ENCODE measurements around the gene TTC23L.

TTC23L gene

DNA sequence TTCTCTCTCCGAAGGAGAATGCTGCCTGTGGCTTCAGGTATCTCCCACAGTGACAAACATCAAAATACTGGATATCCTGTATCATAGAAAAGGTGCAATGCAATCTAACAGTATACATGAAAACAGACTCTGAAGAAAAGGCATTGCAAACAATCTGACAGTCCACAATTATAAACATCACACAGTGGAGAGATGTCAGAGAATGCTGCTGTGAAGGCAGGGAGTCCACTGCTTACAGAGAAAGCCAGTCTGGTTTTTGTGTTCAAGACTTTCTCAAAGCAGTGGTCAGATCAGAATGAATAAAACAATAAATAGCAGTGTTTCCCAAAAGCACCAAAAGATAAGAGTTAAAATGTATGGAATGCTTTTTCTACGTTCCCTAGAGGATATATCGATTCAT is 28.7 kb downstream of the TTC23L start:
- H4K8ac ChIP-seq (ENCODE audit: low read depth, low read length) = no peak overlapping the region
- no peak overlapping the region for H4K91ac ChIP-seq (ENCODE audit: low read depth, low read length, poor library complexity)
- no peak overlapping the region for H2AFZ ChIP-seq (ENCODE audit: low read length)
- no peak overlapping the region for H3K4ac ChIP-seq (ENCODE audit: low read length)
- H2AK5ac ChIP-seq (ENCODE audit: low read depth, low read length) = no peak overlapping the region
- H3K36me3 ChIP-seq (replicated peaks in 1 of 2; ENCODE audit: control insufficient read depth in 2 of 2, insufficient read depth in 2 of 2, low read length in 2 of 2) = no peaks in the 10 kb centered on the region
- no peak overlapping the region for H3K4me3 ChIP-seq (ENCODE audit: low read length in 2 of 2)
- no peak overlapping the region for H3K23ac ChIP-seq (ENCODE audit: low read depth, low read length, poor library complexity)
- H3K9me3 ChIP-seq (replicated peaks in 1 of 2; ENCODE audit: control insufficient read depth in 2 of 2, insufficient read depth in 1 of 2, low read depth in 1 of 2, low read length in 2 of 2) = peaks cover 0 to 6% of the 10 kb centered on the region in 2 donors
- H3K27me3 ChIP-seq (ENCODE audit: control insufficient read depth in 3 of 3, insufficient read depth in 3 of 3, low read depth in 1 of 3, low read length in 3 of 3) = no peaks in the 10 kb centered on the region
- no peak overlapping the region for H3K14ac ChIP-seq (ENCODE audit: low read length)
- no peak overlapping the region for H2BK5ac ChIP-seq (ENCODE audit: low read length)
- DNase-seq (ENCODE audit: low spot score) = no peak
- H2BK120ac ChIP-seq (ENCODE audit: low read depth, low read length) = no peak overlapping the region
- H3K27ac ChIP-seq (replicated peaks; ENCODE audit: low read length) = no peak overlapping the region
- H3K79me1 ChIP-seq (ENCODE audit: low read depth, low read length) = no peaks in the 10 kb centered on the region
- H3K4me2 ChIP-seq (ENCODE audit: insufficient read depth, low read length, poor library complexity, severe bottlenecking) = no peak overlapping the region
- H2BK15ac ChIP-seq (ENCODE audit: low read length) = no peak overlapping the region
- H3K18ac ChIP-seq (ENCODE audit: low read length) = no peak overlapping the region
- no peak overlapping the region for H2BK12ac ChIP-seq (ENCODE audit: low read length)
- WGBS, 2 donors (ENCODE audit: extremely low coverage in 2 of 2, insufficient read length in 2 of 2, insufficient replicate concordance in 1 of 2) = no CpG with 5 or more reads among the region's 3 CpGs
- peaks cover 4 to 9% of the 10 kb centered on the region in 2 donors for H3K4me1 ChIP-seq (ENCODE audit: control insufficient read depth in 2 of 2, insufficient read depth in 1 of 2, low read depth in 1 of 2, low read length in 2 of 2)
- no peak overlapping the region for H3K9ac ChIP-seq (ENCODE audit: low read depth, low read length, poor library complexity)

DNA sequence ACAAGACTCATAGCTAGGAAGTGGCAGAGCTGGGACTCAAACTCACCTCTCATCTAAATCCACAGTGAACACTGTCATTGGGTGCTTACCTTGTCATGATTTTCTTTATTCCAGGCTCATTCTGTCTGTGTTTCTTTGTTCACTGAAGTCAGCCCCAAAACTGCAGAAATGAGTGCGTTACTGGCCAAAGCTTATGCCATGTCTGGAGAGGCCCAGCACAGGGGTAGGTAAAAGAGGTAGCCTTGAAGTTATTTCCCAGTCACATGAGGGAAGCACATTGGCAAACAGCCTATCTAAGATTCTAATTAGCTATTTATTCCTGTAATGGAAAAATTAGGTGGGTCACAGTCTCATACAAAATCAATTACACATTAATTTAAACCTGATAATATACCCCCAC is 29.8 kb downstream of the TTC23L start:
- Histone ChIP-seq H3K14ac (ENCODE audit: low read length) (no peak overlapping the region), H2AFZ (ENCODE audit: low read length) (no peak overlapping the region), H3K9ac (ENCODE audit: low read depth, low read length, poor library complexity) (no peak overlapping the region), H3K4me3 (ENCODE audit: low read length in 2 of 2) (no peak overlapping the region), H4K8ac (ENCODE audit: low read depth, low read length) (no peak overlapping the region), H3K27ac (replicated peaks; ENCODE audit: low read length) (no peak overlapping the region), H3K18ac (ENCODE audit: low read length) (no peak overlapping the region), H3K9me3 (replicated peaks in 1 of 2; ENCODE audit: control insufficient read depth in 2 of 2, insufficient read depth in 1 of 2, low read depth in 1 of 2, low read length in 2 of 2) (peaks cover 0 to 6% of the 10 kb centered on the region in 2 donors), H3K4me2 (ENCODE audit: insufficient read depth, low read length, poor library complexity, severe bottlenecking) (no peak overlapping the region), H2AK5ac (ENCODE audit: low read depth, low read length) (no peak overlapping the region), H2BK5ac (ENCODE audit: low read length) (no peak overlapping the region), H3K4me1 (ENCODE audit: control insufficient read depth in 2 of 2, insufficient read depth in 1 of 2, low read depth in 1 of 2, low read length in 2 of 2) (peaks cover 4 to 9% of the 10 kb centered on the region in 2 donors), H4K91ac (ENCODE audit: low read depth, low read length, poor library complexity) (no peak overlapping the region), H3K27me3 (ENCODE audit: control insufficient read depth in 3 of 3, insufficient read depth in 3 of 3, low read depth in 1 of 3, low read length in 3 of 3) (no peaks in the 10 kb centered on the region), H2BK15ac (ENCODE audit: low read length) (no peak overlapping the region), H2BK12ac (ENCODE audit: low read length) (no peak overlapping the region), H3K23ac (ENCODE audit: low read depth, low read length, poor library complexity) (no peak overlapping the region), H3K36me3 (replicated peaks in 1 of 2; ENCODE audit: control insufficient read depth in 2 of 2, insufficient read depth in 2 of 2, low read length in 2 of 2) (no peaks in the 10 kb centered on the region), H3K79me1 (ENCODE audit: low read depth, low read length) (no peaks in the 10 kb centered on the region), H2BK120ac (ENCODE audit: low read depth, low read length) (no peak overlapping the region), H3K4ac (ENCODE audit: low read length) (no peak overlapping the region)
- no peak for DNase-seq (ENCODE audit: low spot score)
- WGBS, 2 donors (ENCODE audit: extremely low coverage in 2 of 2, insufficient read length in 2 of 2, insufficient replicate concordance in 1 of 2) = no CpG with 5 or more reads among the region's 1 CpG

DNA sequence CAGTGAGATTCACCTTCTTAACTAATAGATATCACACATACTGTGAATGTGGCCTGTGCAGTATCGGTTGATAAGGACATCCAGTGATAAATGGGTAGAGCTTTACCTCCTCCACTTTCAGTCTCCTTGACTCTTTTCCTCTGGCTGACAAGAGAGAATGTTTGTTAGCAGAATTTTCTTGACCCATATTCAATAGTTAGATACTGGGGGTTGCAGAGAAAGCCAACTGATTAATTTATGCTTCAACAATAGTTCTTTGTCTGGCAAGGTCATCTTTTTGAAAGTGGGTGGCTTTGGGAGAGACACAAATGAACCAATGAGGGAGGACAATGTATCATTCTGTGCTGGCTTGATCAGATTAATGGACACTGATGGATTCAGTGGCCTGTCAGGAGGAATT is 30.3 kb downstream of the TTC23L start:
- no peak overlapping the region for H2AK5ac ChIP-seq (ENCODE audit: low read depth, low read length)
- no peak overlapping the region for H2AFZ ChIP-seq (ENCODE audit: low read length)
- H2BK5ac ChIP-seq (ENCODE audit: low read length) = no peak overlapping the region
- no peaks in the 10 kb centered on the region for H3K79me1 ChIP-seq (ENCODE audit: low read depth, low read length)
- H3K14ac ChIP-seq (ENCODE audit: low read length) = no peak overlapping the region
- no peak overlapping the region for H2BK12ac ChIP-seq (ENCODE audit: low read length)
- no CpG with 5 or more reads among the region's 1 CpG for WGBS, 2 donors (ENCODE audit: extremely low coverage in 2 of 2, insufficient read length in 2 of 2, insufficient replicate concordance in 1 of 2)
- no peaks in the 10 kb centered on the region for H3K27me3 ChIP-seq (ENCODE audit: control insufficient read depth in 3 of 3, insufficient read depth in 3 of 3, low read depth in 1 of 3, low read length in 3 of 3)
- peaks cover 4 to 9% of the 10 kb centered on the region in 2 donors for H3K4me1 ChIP-seq (ENCODE audit: control insufficient read depth in 2 of 2, insufficient read depth in 1 of 2, low read depth in 1 of 2, low read length in 2 of 2)
- peaks cover 0 to 6% of the 10 kb centered on the region in 2 donors for H3K9me3 ChIP-seq (replicated peaks in 1 of 2; ENCODE audit: control insufficient read depth in 2 of 2, insufficient read depth in 1 of 2, low read depth in 1 of 2, low read length in 2 of 2)
- H3K4me2 ChIP-seq (ENCODE audit: insufficient read depth, low read length, poor library complexity, severe bottlenecking) = no peak overlapping the region
- H2BK15ac ChIP-seq (ENCODE audit: low read length) = no peak overlapping the region
- no peak overlapping the region for H4K91ac ChIP-seq (ENCODE audit: low read depth, low read length, poor library complexity)
- H4K8ac ChIP-seq (ENCODE audit: low read depth, low read length) = no peak overlapping the region
- no peaks in the 10 kb centered on the region for H3K36me3 ChIP-seq (replicated peaks in 1 of 2; ENCODE audit: control insufficient read depth in 2 of 2, insufficient read depth in 2 of 2, low read length in 2 of 2)
- no peak overlapping the region for H3K18ac ChIP-seq (ENCODE audit: low read length)
- H3K4me3 ChIP-seq (ENCODE audit: low read length in 2 of 2) = no peak overlapping the region
- no peak for DNase-seq (ENCODE audit: low spot score)
- no peak overlapping the region for H3K9ac ChIP-seq (ENCODE audit: low read depth, low read length, poor library complexity)
- no peak overlapping the region for H3K27ac ChIP-seq (replicated peaks; ENCODE audit: low read length)
- no peak overlapping the region for H2BK120ac ChIP-seq (ENCODE audit: low read depth, low read length)
- no peak overlapping the region for H3K23ac ChIP-seq (ENCODE audit: low read depth, low read length, poor library complexity)
- H3K4ac ChIP-seq (ENCODE audit: low read length) = no peak overlapping the region

DNA sequence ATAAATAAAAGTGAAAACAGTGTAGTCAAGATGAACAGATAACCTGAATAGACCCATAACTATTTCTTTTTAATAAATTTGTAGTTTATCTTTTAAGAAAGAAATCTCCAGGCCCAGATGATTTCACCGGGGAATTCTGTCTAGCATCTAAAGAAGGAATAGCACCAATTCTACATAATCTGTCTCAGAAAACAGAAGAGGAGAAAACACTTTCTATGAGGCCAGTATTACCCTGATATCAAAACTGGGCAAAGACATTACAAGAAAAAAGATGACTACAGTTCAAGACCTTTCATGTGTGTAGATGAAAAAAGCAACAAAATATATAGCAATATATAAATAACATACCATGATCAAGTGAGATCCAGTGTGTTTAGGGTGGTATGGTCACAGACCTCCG is 31.4 kb downstream of the TTC23L start:
- H3K18ac ChIP-seq (ENCODE audit: low read length) = no peak overlapping the region
- no peak overlapping the region for H2BK120ac ChIP-seq (ENCODE audit: low read depth, low read length)
- no peak overlapping the region for H4K8ac ChIP-seq (ENCODE audit: low read depth, low read length)
- no peak overlapping the region for H3K4ac ChIP-seq (ENCODE audit: low read length)
- no peak overlapping the region for H2BK5ac ChIP-seq (ENCODE audit: low read length)
- no peak overlapping the region for H2AFZ ChIP-seq (ENCODE audit: low read length)
- no peak overlapping the region for H3K14ac ChIP-seq (ENCODE audit: low read length)
- DNase-seq (ENCODE audit: low spot score) = no peak
- no peak overlapping the region for H2BK15ac ChIP-seq (ENCODE audit: low read length)
- H3K9me3 ChIP-seq (replicated peaks in 1 of 2; ENCODE audit: control insufficient read depth in 2 of 2, insufficient read depth in 1 of 2, low read depth in 1 of 2, low read length in 2 of 2) = peaks cover 0 to 7% of the 10 kb centered on the region in 2 donors
- no peaks in the 10 kb centered on the region for H3K36me3 ChIP-seq (replicated peaks in 1 of 2; ENCODE audit: control insufficient read depth in 2 of 2, insufficient read depth in 2 of 2, low read length in 2 of 2)
- no peak overlapping the region for H3K9ac ChIP-seq (ENCODE audit: low read depth, low read length, poor library complexity)
- no peaks in the 10 kb centered on the region for H3K27me3 ChIP-seq (ENCODE audit: control insufficient read depth in 3 of 3, insufficient read depth in 3 of 3, low read depth in 1 of 3, low read length in 3 of 3)
- no peak overlapping the region for H3K4me2 ChIP-seq (ENCODE audit: insufficient read depth, low read length, poor library complexity, severe bottlenecking)
- H3K4me3 ChIP-seq (ENCODE audit: low read length in 2 of 2) = no peak overlapping the region
- H3K27ac ChIP-seq (replicated peaks; ENCODE audit: low read length) = no peak overlapping the region
- peaks cover 4 to 9% of the 10 kb centered on the region in 2 donors for H3K4me1 ChIP-seq (ENCODE audit: control insufficient read depth in 2 of 2, insufficient read depth in 1 of 2, low read depth in 1 of 2, low read length in 2 of 2)
- H4K91ac ChIP-seq (ENCODE audit: low read depth, low read length, poor library complexity) = no peak overlapping the region
- no peak overlapping the region for H2BK12ac ChIP-seq (ENCODE audit: low read length)
- H2AK5ac ChIP-seq (ENCODE audit: low read depth, low read length) = no peak overlapping the region
- no peak overlapping the region for H3K23ac ChIP-seq (ENCODE audit: low read depth, low read length, poor library complexity)
- WGBS, 2 donors (ENCODE audit: extremely low coverage in 2 of 2, insufficient read length in 2 of 2, insufficient replicate concordance in 1 of 2) = no CpG with 5 or more reads among the region's 2 CpGs
- no peaks in the 10 kb centered on the region for H3K79me1 ChIP-seq (ENCODE audit: low read depth, low read length)
